GM06990 (cell line): Measurements from ENCODE around the gene EVC2.

Experiments used
- DNase-seq: peaks from one replicate; pipeline ENCODE4 v3.0.0-alpha.2; 2011; ENCODE audit not compliant: insufficient read length; ENCODE audit errors: extremely low read depth
- H3K27me3 ChIP-seq: replicated peaks from 2 replicates; pipeline ENCODE4 v1.6.0; 2011; ENCODE audit warnings: low read length; ENCODE audit not compliant: control insufficient read depth, insufficient read depth
- H3K36me3 ChIP-seq: 2 replicates; pipeline ENCODE4 v1.5.1; 2011; ENCODE audit warnings: low read length; ENCODE audit not compliant: control insufficient read depth, insufficient read depth
- H3K4me3 ChIP-seq: replicated peaks from 2 replicates; pipeline ENCODE4 v1.5.1; 2011; ENCODE audit warnings: low read depth, mild to moderate bottlenecking, control low read depth, low read length
- CTCF ChIP-seq: IDR thresholded peaks from 2 replicates; pipeline ENCODE4 v1.5.1; 2011; ENCODE audit warnings: low read length, control low read depth, mild to moderate bottlenecking, inconsistent platforms; ENCODE audit not compliant: insufficient read depth, poor library complexity, severe bottlenecking

Gene EVC2

DNA sequence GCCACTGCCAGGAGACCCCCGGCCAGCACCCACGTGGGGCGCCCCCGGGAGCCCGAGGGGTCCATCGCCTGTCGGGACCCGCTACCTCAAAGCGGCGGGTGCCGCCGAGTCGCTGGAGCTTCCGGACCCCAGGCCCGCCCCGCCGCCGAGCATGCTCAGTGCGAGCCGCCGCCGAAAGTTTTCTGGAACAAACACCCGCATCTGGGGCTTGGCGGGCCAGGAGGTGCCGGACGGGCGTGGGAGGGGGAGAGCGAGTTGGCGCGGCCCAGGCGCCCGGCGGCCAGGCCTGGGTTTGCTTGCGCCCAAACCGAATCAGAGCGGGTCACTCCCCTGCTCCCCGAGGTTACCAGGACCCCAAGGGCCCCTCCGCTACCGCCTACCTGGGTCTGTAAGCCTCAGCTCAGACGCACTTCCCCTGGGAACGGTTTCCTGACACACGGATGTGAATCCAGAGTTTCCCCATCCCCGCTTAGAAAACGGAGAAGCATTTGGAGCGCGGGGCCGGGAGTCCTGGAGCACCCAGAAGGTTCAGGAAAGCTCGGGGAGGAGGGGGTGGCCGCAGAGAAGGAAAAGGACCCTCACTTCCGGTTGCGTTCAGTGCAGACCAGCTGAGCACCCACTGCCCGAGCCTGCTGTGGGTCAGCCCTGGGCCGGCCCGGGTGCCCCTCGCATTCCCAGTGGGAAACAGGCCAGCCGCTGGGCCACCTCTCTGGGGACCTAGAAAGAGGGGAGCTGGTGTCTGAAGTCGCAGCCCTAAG is at the start of gene EVC2:
Gene EVC2 (minus strand): TSS at position 111 of the 758 bp plus-strand sequence. CDS start 46 bp downstream, at position 65.
- peak; percentile 79 for DNase-seq
- no peaks in the 10 kb centered on the region; the same call in 1 of the 2 replicates for H3K36me3 ChIP-seq
- no peaks in the 10 kb centered on the region for H3K27me3 ChIP-seq
- H3K4me3 ChIP-seq: peak within 1 kb of the TSS; percentile 64
- no peak for TF ChIP-seq CTCF

- Histone ChIP-seq H3K4me3 (no peak overlapping the region), H3K27me3 (no peaks in the 10 kb centered on the region), H3K36me3 (peaks cover 21% of the 10 kb centered on the region)
- no peak for TF ChIP-seq CTCF
- no peak for DNase-seq
These were observed 49.6 kb upstream of the EVC2 start for GRCh38 chr4:5757954-5758353.

DNA sequence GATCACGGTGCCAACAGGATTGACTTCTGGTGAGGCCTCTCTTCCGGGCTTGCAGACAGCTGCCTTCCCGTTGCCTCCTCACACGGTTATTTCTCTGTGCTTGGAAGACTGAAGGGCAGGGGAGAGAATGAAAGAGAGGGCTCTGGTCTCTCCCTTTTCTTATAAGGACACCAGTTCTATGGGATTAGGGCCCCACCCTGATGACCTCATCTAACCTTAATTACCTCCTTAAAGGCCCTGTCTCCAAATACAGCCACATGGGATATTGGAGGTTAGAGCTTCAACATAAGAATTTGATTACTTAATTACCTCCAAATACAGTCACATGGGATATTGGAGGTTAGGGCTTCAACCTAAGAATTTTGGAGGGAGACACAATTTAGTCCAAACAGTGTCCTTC is 49.2 kb upstream of the EVC2 start:
- DNase-seq: no peak
- H3K36me3 ChIP-seq: peaks cover 21% of the 10 kb centered on the region
- H3K27me3 ChIP-seq: no peaks in the 10 kb centered on the region
- TF ChIP-seq CTCF: no peak
- no peak overlapping the region for H3K4me3 ChIP-seq

DNA sequence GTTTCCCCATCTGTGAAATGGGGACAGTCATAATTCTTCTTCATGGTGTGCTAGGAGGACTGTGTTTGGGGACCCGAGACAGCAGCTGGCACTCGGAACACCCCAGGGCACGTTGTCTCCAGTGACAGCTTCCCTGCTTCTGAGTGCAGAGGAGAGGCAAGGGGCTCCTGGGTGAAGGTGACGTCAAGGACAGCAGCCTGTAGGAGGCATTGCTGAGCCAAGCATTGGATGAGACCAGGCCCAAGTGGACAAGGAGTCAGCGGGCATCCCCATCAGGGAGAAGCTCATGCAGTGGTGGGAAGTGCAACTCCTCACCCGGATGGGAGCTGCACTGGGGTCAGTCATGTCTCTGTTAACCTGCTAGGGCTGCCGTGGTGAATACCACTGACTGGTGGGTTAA is 48.7 kb upstream of the EVC2 start:
- DNase-seq: no peak
- no peak for TF ChIP-seq CTCF
- Histone ChIP-seq H3K4me3 (no peak overlapping the region), H3K27me3 (no peaks in the 10 kb centered on the region), H3K36me3 (peaks cover 21% of the 10 kb centered on the region)

GRCh38 chr4:5756271-5756670 is 47.9 kb upstream of the EVC2 start:
- DNase-seq: no peak
- Histone ChIP-seq H3K4me3 (no peak overlapping the region), H3K27me3 (no peaks in the 10 kb centered on the region), H3K36me3 (peaks cover 21% of the 10 kb centered on the region)
- TF ChIP-seq CTCF: no peak

DNA sequence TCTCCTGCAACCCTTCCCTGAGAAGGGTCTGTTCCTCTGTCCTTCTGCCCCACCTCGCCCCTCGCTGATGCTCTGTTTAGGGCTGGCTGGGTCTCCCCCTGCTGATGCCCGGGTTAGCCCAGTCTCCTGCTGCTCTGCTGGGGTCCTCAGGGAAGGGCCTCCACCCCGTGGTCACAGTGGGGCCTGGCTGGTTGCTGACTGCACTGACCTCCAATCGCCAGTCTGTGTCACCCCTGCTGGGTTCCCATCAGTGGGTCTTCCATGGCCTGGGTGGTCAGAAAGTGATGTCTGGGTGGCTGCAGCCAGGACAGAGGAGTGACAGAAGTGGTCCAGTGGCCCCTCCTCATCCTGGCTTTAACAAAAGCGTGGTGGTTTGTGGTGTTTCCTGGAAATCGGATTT is 47.3 kb upstream of the EVC2 start:
- Histone ChIP-seq H3K4me3 (no peak overlapping the region), H3K36me3 (peaks cover 21% of the 10 kb centered on the region), H3K27me3 (no peaks in the 10 kb centered on the region)
- no peak for TF ChIP-seq CTCF
- no peak for DNase-seq
